MG63 (cell line): ENCODE results near the gene GUCY1A1. TPM values are rescaled to one million over a fixed set of nuclear protein-coding genes. Genes with fewer than 3 reads are reported as not detected.

Experiments
- DNase-seq: peaks from one replicate; pipeline ENCODE4 v3.0.0-alpha.2; 2020
- H3K27me3 ChIP-seq: fragments of 250-450 bp; sonication (Bioruptor Pico); 2 replicates; pipeline ENCODE4 v1.5.1; 2020; ENCODE audit warnings: mild to moderate bottlenecking, moderate library complexity
- H3K36me3 ChIP-seq: fragments of 250-450 bp; sonication (Bioruptor Pico); 2 replicates; pipeline ENCODE4 v1.5.1; 2020; ENCODE audit warnings: mild to moderate bottlenecking, moderate library complexity
- H3K4me3 ChIP-seq: fragments of 250-450 bp; sonication (Bioruptor Pico); 2 replicates; pipeline ENCODE4 v1.5.1; 2020; ENCODE audit warnings: mild to moderate bottlenecking, moderate library complexity
- H3K9me3 ChIP-seq: fragments of 250-450 bp; sonication (Bioruptor Pico); 2 replicates; pipeline ENCODE4 v1.5.1; 2020; ENCODE audit warnings: mild to moderate bottlenecking, moderate library complexity
- total RNA-seq: library from RNA; depleted of rRNA; stranded (reverse); fragments of >200 nt; shearing (Covaris generic); gene quantifications from 2 replicates; pipeline ENCODE4 v1.2.3, GENCODE V29; 2014; ENCODE audit warnings: low replicate concordance; rRNA removed

The GUCY1A1 gene, protein sequence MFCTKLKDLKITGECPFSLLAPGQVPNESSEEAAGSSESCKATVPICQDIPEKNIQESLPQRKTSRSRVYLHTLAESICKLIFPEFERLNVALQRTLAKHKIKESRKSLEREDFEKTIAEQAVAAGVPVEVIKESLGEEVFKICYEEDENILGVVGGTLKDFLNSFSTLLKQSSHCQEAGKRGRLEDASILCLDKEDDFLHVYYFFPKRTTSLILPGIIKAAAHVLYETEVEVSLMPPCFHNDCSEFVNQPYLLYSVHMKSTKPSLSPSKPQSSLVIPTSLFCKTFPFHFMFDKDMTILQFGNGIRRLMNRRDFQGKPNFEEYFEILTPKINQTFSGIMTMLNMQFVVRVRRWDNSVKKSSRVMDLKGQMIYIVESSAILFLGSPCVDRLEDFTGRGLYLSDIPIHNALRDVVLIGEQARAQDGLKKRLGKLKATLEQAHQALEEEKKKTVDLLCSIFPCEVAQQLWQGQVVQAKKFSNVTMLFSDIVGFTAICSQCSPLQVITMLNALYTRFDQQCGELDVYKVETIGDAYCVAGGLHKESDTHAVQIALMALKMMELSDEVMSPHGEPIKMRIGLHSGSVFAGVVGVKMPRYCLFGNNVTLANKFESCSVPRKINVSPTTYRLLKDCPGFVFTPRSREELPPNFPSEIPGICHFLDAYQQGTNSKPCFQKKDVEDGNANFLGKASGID
- 1.8 TPM in 1 of 2 replicates, not detected in the other for total RNA-seq

- H3K36me3 ChIP-seq = no peaks in the 10 kb centered on the region
- no peaks in the 10 kb centered on the region for H3K9me3 ChIP-seq
- peak; percentile 1 for DNase-seq
- H3K27me3 ChIP-seq = peaks cover 11% of the 10 kb centered on the region; the same call in 1 of the 2 replicates
- peak within 1 kb of the TSS; percentile 42 for H3K4me3 ChIP-seq
Observed at GRCh38 chr4:155666344-155667221, at the start of gene GUCY1A1. Gene GUCY1A1 (plus strand): TSS chr4:155666848. CDS start chr4:155696868, 30,020 bp downstream.

GRCh38 chr4:155617296-155617695 lies 49.4 kb upstream of the GUCY1A1 start:
- H3K9me3 ChIP-seq = no peaks in the 10 kb centered on the region
- no peaks in the 10 kb centered on the region for H3K27me3 ChIP-seq
- H3K36me3 ChIP-seq = no peaks in the 10 kb centered on the region
- H3K4me3 ChIP-seq = no peak overlapping the region
- no peak for DNase-seq

DNA sequence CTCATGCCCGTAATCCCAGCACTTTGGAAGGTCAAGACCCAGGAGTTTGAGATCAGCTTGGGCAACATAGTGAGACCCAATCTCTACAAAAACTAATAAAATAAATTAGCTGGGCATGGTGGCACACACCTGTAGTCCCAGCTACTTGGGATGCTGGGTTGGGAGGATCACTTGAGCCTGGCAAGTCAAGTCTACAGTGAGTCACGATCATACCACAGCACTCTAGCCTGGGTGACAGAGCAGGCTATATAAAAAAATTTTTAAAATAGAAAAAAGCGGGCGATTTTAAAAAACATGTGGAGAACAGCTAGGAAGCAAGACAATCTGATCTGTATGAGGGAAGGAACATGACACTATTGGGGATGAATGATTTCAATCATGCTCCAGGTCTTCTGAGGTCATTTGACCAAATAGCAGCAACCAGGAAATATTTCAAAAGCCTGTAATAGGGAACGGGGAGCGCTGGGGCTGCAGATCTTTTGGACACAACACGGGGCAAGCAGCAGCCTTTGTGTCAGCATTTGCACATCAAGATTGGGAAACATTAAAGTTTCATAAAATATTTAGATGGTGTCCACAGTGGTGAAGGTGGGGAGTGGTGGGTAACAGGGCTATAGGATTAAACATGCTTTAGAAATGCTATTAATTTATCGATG lies 48.3 kb upstream of the GUCY1A1 start:
- Histone ChIP-seq H3K27me3 (no peaks in the 10 kb centered on the region), H3K4me3 (no peak overlapping the region), H3K9me3 (no peaks in the 10 kb centered on the region), H3K36me3 (no peaks in the 10 kb centered on the region)
- no peak for DNase-seq

- no peaks in the 10 kb centered on the region for H3K9me3 ChIP-seq
- H3K27me3 ChIP-seq = no peaks in the 10 kb centered on the region
- H3K4me3 ChIP-seq = no peak overlapping the region
- DNase-seq = no peak
- no peaks in the 10 kb centered on the region for H3K36me3 ChIP-seq
Observed at GRCh38 chr4:155620637-155621036, 46.0 kb upstream of the GUCY1A1 start.

DNA sequence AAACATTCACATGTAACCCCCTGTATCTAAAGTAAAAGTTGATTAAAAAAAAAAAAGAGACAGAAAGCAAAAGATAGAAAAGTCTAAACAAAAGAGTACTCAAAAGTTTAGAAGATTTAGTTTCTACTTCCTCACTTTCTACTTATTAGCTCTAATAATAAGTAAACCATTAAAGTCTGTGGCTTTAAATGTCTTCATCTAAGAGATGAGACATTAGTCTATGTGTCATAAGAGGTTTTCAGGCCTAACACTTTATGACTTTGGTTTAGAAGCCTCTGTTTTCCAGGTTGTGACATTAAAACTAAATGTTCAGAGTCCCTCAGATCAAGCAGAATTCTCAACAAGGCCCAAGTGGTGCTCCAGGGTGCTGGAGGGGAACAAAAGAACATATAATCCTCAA lies 42.2 kb upstream of the GUCY1A1 start:
- Histone ChIP-seq H3K36me3 (no peaks in the 10 kb centered on the region), H3K27me3 (no peaks in the 10 kb centered on the region), H3K9me3 (no peaks in the 10 kb centered on the region), H3K4me3 (no peak overlapping the region)
- no peak for DNase-seq

GRCh38 chr4:155626561-155626960 lies 40.1 kb upstream of the GUCY1A1 start:
- no peak for DNase-seq
- Histone ChIP-seq H3K27me3 (no peaks in the 10 kb centered on the region), H3K36me3 (no peaks in the 10 kb centered on the region), H3K4me3 (no peak overlapping the region), H3K9me3 (no peaks in the 10 kb centered on the region)

GRCh38 chr4:155629183-155629825 lies 37.3 kb upstream of the GUCY1A1 start:
- DNase-seq = no peak

GRCh38 chr4:155629956-155630355 lies 36.7 kb upstream of the GUCY1A1 start:
- no peak for DNase-seq
- H3K4me3 ChIP-seq = no peak overlapping the region
- no peaks in the 10 kb centered on the region for H3K9me3 ChIP-seq
- no peaks in the 10 kb centered on the region for H3K36me3 ChIP-seq
- no peaks in the 10 kb centered on the region for H3K27me3 ChIP-seq

More at GRCh38 chr4:155629183-155629825, 37.3 kb upstream of the GUCY1A1 start:
- no peaks in the 10 kb centered on the region for H3K27me3 ChIP-seq
- no peaks in the 10 kb centered on the region for H3K9me3 ChIP-seq
- no peaks in the 10 kb centered on the region for H3K36me3 ChIP-seq
- H3K4me3 ChIP-seq = no peak overlapping the region

- H3K27me3 ChIP-seq = no peaks in the 10 kb centered on the region
- H3K36me3 ChIP-seq = no peaks in the 10 kb centered on the region
- H3K9me3 ChIP-seq = no peaks in the 10 kb centered on the region
- no peak for DNase-seq
- H3K4me3 ChIP-seq = no peak overlapping the region
Observed at GRCh38 chr4:155632310-155632840, 34.3 kb upstream of the GUCY1A1 start.

- Histone ChIP-seq H3K4me3 (no peak overlapping the region), H3K9me3 (no peaks in the 10 kb centered on the region), H3K36me3 (no peaks in the 10 kb centered on the region), H3K27me3 (no peaks in the 10 kb centered on the region)
- DNase-seq = no peak
Observed at GRCh38 chr4:155638195-155638965, 28.3 kb upstream of the GUCY1A1 start.

- DNase-seq = no peak
- no peak overlapping the region for H3K4me3 ChIP-seq
- H3K27me3 ChIP-seq = no peaks in the 10 kb centered on the region
- H3K9me3 ChIP-seq = no peaks in the 10 kb centered on the region
- H3K36me3 ChIP-seq = no peaks in the 10 kb centered on the region
Observed at GRCh38 chr4:155639704-155640523, 26.7 kb upstream of the GUCY1A1 start.

DNA sequence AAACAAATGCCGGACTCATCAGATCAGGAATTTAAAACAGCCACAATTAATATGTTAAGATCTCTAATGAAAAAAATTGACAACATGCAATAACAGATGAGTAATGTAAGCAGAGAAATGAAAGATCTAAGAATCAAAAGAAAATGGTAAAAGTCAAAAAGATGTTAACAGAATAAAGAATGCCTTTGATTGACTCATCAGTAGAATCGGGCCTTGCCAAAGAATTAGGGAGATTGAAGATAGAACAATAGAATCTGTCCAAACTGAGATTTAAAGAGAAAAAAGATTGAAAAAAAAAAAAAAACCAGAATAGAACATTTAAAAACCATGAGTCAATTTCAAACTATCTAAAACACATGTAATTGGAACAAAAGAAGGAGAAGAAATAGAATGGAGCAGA lies 25.9 kb upstream of the GUCY1A1 start:
- Histone ChIP-seq H3K9me3 (no peaks in the 10 kb centered on the region), H3K36me3 (no peaks in the 10 kb centered on the region), H3K27me3 (no peaks in the 10 kb centered on the region), H3K4me3 (no peak overlapping the region)
- DNase-seq = no peak

GRCh38 chr4:155643087-155643486 lies 23.6 kb upstream of the GUCY1A1 start:
- Histone ChIP-seq H3K27me3 (no peaks in the 10 kb centered on the region), H3K4me3 (no peak overlapping the region), H3K9me3 (no peaks in the 10 kb centered on the region), H3K36me3 (no peaks in the 10 kb centered on the region)
- no peak for DNase-seq

DNA sequence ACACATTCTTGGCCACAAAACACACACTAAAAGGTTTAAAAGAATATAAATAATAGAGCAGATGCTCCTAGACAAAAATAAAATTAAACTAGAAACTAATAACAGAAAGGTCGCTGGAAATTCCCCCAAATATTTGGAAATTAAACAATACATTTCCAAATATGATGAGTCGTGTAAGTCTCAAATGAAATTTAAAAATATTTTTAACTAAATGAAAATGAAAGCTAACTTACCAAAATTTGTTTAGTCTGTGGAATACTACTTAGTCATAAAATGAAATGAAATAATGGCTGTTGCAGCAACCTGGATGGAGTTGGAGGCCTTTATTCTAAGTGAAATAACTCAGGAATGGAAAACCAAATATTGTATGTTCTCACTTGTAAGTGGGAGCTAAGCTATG lies 20.6 kb upstream of the GUCY1A1 start:
- Histone ChIP-seq H3K36me3 (no peaks in the 10 kb centered on the region), H3K4me3 (no peak overlapping the region), H3K9me3 (no peaks in the 10 kb centered on the region), H3K27me3 (no peaks in the 10 kb centered on the region)
- DNase-seq = no peak
